ENCODE results near the gene TUBA4B. TPM values are rescaled to one million over a fixed set of nuclear protein-coding genes. Genes with fewer than 3 reads are reported as not detected.
A peak's percentile ranks its signal among the peaks of the same experiment; 100 is the strongest.
"Not testable (repeated sequence)": the region's sequence is repeated elsewhere in the genome, so short reads cannot be mapped to it uniquely, and the experiment has no call there.

The TUBA4B gene
- total RNA-seq, 6 donors from 2014 or later: 0.26 to 8.9 (median 3.1) TPM

DNA sequence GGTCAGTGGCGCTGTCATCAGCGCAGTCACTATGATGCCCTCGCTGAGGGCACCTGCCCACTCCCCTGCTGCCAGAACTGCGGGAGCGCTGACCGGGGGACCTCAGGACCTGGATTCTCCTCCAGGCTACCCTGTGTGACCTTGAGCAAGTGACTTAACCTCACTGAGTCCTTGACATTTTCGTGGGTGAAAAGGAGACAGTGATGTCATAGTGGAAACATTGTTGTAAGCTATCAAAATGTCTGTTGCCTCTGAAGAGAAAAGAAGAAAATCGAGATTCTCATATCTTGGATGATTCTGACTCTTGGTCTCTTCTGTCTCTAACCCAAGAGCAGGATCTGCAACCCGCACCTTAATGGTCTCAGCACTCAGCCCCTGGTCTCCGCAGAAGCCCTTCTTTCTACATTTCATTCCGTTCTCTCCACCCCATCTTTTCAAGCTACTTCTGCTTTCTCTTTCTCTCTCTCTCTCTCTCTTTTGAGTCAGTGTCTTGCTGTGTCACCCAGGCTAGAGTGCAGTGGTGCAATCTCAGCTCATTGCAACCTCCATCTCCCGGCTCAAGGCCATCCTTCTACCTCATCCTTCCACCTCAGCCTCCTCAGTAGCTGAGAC is 1.7 kb downstream of the TUBA4B start:
- H3K4me1 ChIP-seq: peaks cover 36 to 55% (median 44%) of the 10 kb centered on the region in 4 donors
- peak in 1 of 2 donors; percentile 55 for ATAC-seq (ENCODE audit: low FRiP score in 2 of 2)
- no peaks in the 10 kb centered on the region for H3K9me3 ChIP-seq
- 25 to 44% methylated on average over 6 to 9 of the region's 12 CpGs for WGBS, 2 donors
- no peaks in the 10 kb centered on the region for H3K27me3 ChIP-seq
- TF ChIP-seq EP300 (IDR thresholded peaks at IDR 0.05) (no peak), POLR2AphosphoS5 (IDR thresholded peaks at IDR 0.05) (peak; percentile 7 to 24)
- TF ChIP-seq, protein P1, sequence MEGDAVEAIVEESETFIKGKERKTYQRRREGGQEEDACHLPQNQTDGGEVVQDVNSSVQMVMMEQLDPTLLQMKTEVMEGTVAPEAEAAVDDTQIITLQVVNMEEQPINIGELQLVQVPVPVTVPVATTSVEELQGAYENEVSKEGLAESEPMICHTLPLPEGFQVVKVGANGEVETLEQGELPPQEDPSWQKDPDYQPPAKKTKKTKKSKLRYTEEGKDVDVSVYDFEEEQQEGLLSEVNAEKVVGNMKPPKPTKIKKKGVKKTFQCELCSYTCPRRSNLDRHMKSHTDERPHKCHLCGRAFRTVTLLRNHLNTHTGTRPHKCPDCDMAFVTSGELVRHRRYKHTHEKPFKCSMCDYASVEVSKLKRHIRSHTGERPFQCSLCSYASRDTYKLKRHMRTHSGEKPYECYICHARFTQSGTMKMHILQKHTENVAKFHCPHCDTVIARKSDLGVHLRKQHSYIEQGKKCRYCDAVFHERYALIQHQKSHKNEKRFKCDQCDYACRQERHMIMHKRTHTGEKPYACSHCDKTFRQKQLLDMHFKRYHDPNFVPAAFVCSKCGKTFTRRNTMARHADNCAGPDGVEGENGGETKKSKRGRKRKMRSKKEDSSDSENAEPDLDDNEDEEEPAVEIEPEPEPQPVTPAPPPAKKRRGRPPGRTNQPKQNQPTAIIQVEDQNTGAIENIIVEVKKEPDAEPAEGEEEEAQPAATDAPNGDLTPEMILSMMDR (IDR thresholded peaks at IDR 0.05): peak in 1 of 6 experiments; percentile 4
- peaks cover 0 to 16% (median 6%) of the 10 kb centered on the region in 4 donors for H3K36me3 ChIP-seq
- DNase-seq: peak in 1 of 2 donors; percentile 51
- H3K4me3 ChIP-seq: peak overlapping the region; percentile 59 to 83 (median 70)
- peak overlapping the region; percentile 70 to 96 (median 93) for H3K27ac ChIP-seq

DNA sequence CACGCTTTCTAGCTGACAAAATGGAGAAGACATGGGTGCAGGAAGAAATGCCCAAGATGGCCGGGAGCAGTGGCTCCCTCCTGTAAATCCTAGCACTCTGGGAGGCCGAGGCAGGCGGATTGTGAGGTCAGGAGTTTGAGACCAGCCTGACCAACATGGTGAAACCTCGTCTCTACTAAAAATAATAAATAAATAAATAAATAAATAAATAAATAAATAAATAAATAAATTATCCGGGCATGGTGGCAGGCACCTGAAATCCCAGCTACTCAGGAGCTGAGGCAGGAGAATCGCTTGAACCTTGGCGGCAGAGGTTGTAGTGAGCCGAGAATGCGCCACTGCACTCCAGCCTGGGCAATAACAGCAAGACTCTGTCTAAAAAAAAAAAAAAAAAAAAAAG is 5.9 kb downstream of the TUBA4B start:
- ATAC-seq (ENCODE audit: low FRiP score in 2 of 2); DNase-seq; H3K9me3 ChIP-seq; H3K27me3 ChIP-seq; H3K36me3 ChIP-seq; H3K27ac ChIP-seq; H3K4me3 ChIP-seq: not testable (repeated sequence)
- H3K4me1 ChIP-seq: peaks cover 9 to 13% (median 12%) of the 10 kb centered on the region in 4 donors
- WGBS, 2 donors: 83% methylated on average over 10 of the region's 10 CpGs

DNA sequence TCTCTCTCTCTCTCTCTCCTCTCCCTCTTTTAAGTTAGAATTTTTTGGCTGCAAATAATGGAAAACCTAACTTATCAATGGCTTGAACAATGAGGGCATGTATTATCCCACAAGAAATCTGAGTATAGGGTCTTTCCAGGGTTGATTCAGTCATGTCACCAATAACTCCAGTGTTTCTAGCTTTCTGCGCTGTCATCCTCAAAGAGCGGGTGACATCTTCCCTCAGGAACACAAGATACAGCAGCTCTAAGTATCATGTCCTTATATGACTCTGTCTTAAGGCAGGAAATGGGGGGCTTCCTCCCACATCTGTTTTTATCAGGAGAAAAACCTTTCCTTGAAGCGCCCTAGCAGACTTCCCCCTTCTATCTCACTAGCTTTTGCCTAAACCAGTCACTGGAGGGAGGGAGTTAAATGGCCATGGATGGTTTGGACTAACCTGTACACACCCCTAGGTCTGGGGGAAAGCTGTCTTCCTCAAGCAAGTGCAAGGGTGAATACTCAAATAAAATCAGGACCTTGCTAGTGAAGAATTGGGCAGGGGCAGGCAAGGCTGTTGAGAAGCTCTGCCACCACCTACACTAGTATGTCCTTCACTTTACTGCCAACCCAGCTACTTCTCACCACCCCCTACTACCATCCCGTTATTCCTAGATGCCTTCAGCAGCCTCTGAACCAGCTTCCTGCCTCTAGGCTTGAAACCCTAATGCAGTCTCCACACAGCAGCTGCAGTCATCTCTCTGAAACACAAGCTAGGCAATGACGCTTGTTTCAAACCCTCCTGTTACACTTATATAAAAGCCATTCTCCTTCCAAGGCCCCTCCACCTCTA is 8.2 kb downstream of the TUBA4B start:
- no peak overlapping the region for H3K27ac ChIP-seq
- 58 to 65% methylated on average over 5 of the region's 5 CpGs for WGBS, 2 donors

DNA sequence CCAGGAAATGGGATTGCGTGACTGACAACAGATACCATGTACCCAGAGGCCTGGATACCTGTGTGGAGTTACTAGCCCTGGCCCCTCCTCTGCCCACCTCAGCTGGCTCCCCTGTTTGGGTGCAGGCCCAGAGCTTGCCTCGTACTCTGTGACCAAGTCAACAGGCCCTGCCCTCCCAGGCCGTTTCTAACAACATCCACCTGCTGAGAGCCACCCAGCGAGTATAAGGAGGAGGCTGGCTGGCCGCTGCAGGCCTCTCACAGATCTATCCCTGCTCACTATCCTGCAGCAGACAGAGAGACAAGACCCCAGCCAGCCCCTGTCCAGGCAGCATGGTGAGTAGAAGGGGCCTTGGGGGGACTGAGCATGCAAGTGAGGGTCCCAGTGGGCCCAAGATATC is 13.2 kb downstream of the TUBA4B start:
- H3K27me3 ChIP-seq: no peaks in the 10 kb centered on the region
- H3K4me1 ChIP-seq: no peaks in the 10 kb centered on the region
- no peaks in the 10 kb centered on the region for H3K36me3 ChIP-seq
- TF ChIP-seq POLR2AphosphoS5 (IDR thresholded peaks at IDR 0.05) (peak in 1 of 2 donors; percentile 13), POLR2A (IDR thresholded peaks at IDR 0.05) (peak in 1 of 4 donors; percentile 15)
- TF ChIP-seq, protein P1 (IDR thresholded peaks at IDR 0.05): no peak
- 100% methylated on average over 3 of the region's 5 CpGs; no CpG with 5 or more reads in 1 of the 2 donors for WGBS, 2 donors
- no peak for DNase-seq
- no peak overlapping the region for H3K4me3 ChIP-seq
- H3K27ac ChIP-seq: no peak overlapping the region
- ATAC-seq (ENCODE audit: low FRiP score in 2 of 2): no peak
- no peaks in the 10 kb centered on the region for H3K9me3 ChIP-seq

More for the DNA sequence above, 8.2 kb downstream of the TUBA4B start:
- no peaks in the 10 kb centered on the region for H3K4me1 ChIP-seq
- no peaks in the 10 kb centered on the region for H3K27me3 ChIP-seq
- H3K9me3 ChIP-seq: no peaks in the 10 kb centered on the region
- TF ChIP-seq, protein P1 (IDR thresholded peaks at IDR 0.05): no peak
- no peak for TF ChIP-seq POLR2A (IDR thresholded peaks at IDR 0.05)
- TF ChIP-seq EP300 (IDR thresholded peaks at IDR 0.05): no peak
- no peak for TF ChIP-seq POLR2AphosphoS5 (IDR thresholded peaks at IDR 0.05)
- no peaks in the 10 kb centered on the region for H3K36me3 ChIP-seq
- DNase-seq (no peak), ATAC-seq (ENCODE audit: low FRiP score in 2 of 2) (no peak)
- H3K4me3 ChIP-seq: no peak overlapping the region

DNA sequence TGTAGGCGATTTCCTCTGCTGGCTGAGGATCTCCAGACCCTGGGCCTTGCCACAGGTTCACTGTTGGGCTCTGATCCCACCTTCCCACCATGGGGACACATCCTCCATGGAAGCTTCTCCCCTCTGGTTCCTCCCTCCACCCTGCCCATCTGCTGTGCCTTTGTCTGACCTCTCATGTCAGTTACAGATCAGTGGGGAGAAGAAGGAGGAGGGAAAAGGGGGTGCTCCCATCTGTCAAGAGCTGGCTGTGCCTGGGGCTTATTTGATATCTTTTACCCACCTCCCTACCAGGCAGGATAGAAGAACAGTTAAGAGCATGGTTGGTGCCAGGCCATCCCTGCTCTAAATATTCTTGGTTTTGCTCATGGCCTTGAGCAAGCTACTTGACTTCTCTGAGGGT is 13.8 kb downstream of the TUBA4B start:
- Histone ChIP-seq H3K4me1 (no peaks in the 10 kb centered on the region), H3K4me3 (no peak overlapping the region), H3K9me3 (no peaks in the 10 kb centered on the region), H3K27me3 (no peaks in the 10 kb centered on the region), H3K27ac (no peak overlapping the region), H3K36me3 (no peaks in the 10 kb centered on the region)
- TF ChIP-seq EP300 (IDR thresholded peaks at IDR 0.05) (no peak), POLR2A (IDR thresholded peaks at IDR 0.05) (no peak), POLR2AphosphoS5 (IDR thresholded peaks at IDR 0.05) (no peak)
- TF ChIP-seq, protein P1 (IDR thresholded peaks at IDR 0.05): no peak
- ATAC-seq (ENCODE audit: low FRiP score in 2 of 2): no peak
- 92 to 100% methylated on average over 1 of the region's 1 CpG for WGBS, 2 donors
- no peak for DNase-seq

Measured in upper lobe of left lung (tissue), 6 donors.